BJ (cell line): ENCODE data around the gene DHFR. TPM values are rescaled to one million over a fixed set of nuclear protein-coding genes. Genes with fewer than 3 reads are reported as not detected.

Experiments
- CTCF ChIA-PET: fragments of 350-600 bp; formaldehyde crosslinking; extraction: SDS; loops from one replicate; lab custom pipeline; 2021; ENCODE audit warnings: antibody characterized with exemption, inconsistent platforms; lab: Yijun Ruan, JAX
- POLR2A ChIA-PET: fragments of 300-600 bp; sonication (Branson Sonifier 250); formaldehyde crosslinking; extraction: SDS; loops from one replicate; lab custom pipeline; 2021; ENCODE audit warnings: antibody characterized with exemption; lab: Charles Lee
- DNase-seq: peaks from one replicate; pipeline ENCODE4 v3.0.0-alpha.2; 2011; ENCODE audit warnings: low read depth
- H3K27me3 ChIP-seq: 2 replicates; pipeline ENCODE4 v1.6.0; 2011; ENCODE audit warnings: low read length; ENCODE audit not compliant: control insufficient read depth, insufficient read depth
- H3K36me3 ChIP-seq: 2 replicates; pipeline ENCODE4 v1.5.1; 2011; ENCODE audit warnings: low read length; ENCODE audit not compliant: control insufficient read depth, insufficient read depth
- H3K4me3 ChIP-seq: 2 replicates; pipeline ENCODE4 v1.5.1; 2011; ENCODE audit warnings: low read depth, mild to moderate bottlenecking, control low read depth, low read length
- polyA minus RNA-seq: library from RNA; depleted of rRNA, polyadenylated mRNA; stranded (reverse); fragments of >200 nt; gene quantifications from 2 replicates; pipeline ENCODE4 v1.2.3, GENCODE V29; 2011; rRNA and poly(A)+ RNA removed
- polyA plus RNA-seq: library from polyadenylated mRNA; depleted of rRNA; stranded (reverse); fragments of >200 nt; gene quantifications from 2 replicates; pipeline ENCODE4 v1.2.3, GENCODE V29; 2011; rRNA removed
- TF ChIP-seq, protein P1 (sequence below): IDR thresholded peaks from 2 replicates; pipeline ENCODE4 v1.5.1; 2011; ENCODE audit warnings: low read depth, mild to moderate bottlenecking, control low read depth, inconsistent platforms, low read length, moderate library complexity; ENCODE audit not compliant: insufficient read depth

The DHFR gene
- polyA plus RNA-seq (15.7 and 20.4 TPM in 2 replicates), polyA minus RNA-seq (8.1 and 10.9 TPM in 2 replicates)

DNA sequence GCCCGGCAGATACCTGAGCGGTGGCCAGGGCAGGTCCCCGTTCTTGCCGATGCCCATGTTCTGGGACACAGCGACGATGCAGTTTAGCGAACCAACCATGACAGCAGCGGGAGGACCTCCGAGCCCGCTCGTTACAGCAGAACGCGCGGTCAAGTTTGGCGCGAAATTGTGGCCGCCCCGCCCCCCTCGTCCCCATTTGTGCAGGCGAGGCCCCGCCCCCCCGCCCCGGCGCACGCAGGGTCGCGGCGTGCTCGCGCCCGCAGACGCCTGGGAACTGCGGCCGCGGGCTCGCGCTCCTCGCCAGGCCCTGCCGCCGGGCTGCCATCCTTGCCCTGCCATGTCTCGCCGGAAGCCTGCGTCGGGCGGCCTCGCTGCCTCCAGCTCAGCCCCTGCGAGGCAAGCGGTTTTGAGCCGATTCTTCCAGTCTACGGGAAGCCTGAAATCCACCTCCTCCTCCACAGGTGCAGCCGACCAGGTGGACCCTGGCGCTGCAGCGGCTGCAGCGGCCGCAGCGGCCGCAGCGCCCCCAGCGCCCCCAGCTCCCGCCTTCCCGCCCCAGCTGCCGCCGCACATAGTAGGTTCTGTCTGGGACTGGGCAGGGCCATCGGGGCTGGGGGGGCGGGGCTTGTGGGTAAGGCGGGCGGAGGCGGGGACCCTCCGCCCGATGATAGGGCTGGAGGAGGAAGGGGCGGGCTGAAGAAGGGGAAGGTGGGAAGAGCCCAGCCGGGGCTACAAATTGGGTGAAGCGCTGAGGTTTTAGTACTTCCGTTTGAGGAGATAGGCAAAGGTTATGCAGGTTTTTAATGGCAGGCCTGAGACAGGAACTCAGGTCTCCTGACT, at the start of gene DHFR, which contains the start of gene MSH3:
TSS of gene DHFR (minus strand) at position 593 of the 840 bp plus-strand sequence. CDS start at position 99, 494 bp downstream.
TSS of gene MSH3 (plus strand) at position 262 of the 840 bp plus-strand sequence. CDS start at position 338, 76 bp downstream.
- peaks cover 2% of the 10 kb centered on the region; the same call in 1 of the 2 replicates for H3K36me3 ChIP-seq
- peak within 1 kb of the TSS; percentile 73 for H3K4me3 ChIP-seq
- peak; percentile 52 for DNase-seq
- H3K27me3 ChIP-seq, result no peaks in the 10 kb centered on the region
- TF ChIP-seq, protein P1, sequence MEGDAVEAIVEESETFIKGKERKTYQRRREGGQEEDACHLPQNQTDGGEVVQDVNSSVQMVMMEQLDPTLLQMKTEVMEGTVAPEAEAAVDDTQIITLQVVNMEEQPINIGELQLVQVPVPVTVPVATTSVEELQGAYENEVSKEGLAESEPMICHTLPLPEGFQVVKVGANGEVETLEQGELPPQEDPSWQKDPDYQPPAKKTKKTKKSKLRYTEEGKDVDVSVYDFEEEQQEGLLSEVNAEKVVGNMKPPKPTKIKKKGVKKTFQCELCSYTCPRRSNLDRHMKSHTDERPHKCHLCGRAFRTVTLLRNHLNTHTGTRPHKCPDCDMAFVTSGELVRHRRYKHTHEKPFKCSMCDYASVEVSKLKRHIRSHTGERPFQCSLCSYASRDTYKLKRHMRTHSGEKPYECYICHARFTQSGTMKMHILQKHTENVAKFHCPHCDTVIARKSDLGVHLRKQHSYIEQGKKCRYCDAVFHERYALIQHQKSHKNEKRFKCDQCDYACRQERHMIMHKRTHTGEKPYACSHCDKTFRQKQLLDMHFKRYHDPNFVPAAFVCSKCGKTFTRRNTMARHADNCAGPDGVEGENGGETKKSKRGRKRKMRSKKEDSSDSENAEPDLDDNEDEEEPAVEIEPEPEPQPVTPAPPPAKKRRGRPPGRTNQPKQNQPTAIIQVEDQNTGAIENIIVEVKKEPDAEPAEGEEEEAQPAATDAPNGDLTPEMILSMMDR, result peak; percentile 5; the same call in 1 of the 2 replicates
- CTCF ChIA-PET, result interaction anchor here (0.6 kb wide), 1 partner anchor 92 kb away, joined by 3 read pairs; no protein-coding TSS in a partner anchor
- POLR2A ChIA-PET, result no interaction called here

DNA sequence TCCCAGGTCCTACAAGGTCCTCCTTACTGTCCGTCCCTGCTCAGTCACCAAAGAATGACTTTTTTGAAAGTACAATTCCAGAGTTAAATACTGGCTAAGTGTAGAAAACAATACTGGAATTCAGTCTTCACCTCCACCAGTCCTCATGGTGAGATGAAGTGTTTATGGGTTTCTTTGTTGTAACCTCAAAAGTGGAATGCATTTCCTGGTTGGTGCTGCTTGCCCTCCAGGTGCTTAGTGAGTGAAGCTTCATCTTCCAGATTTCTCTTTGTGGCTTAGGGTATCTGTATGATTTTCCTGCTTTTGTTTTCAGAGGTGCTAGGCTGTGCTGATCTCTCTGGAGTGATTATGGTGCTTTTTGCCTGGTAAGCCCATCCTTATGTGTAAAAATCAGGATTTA, 49.4 kb upstream of the DHFR start:
- CTCF ChIA-PET, result interaction anchor here (1.1 kb wide), 1 partner anchor 461 kb away, joined by 4 read pairs; no protein-coding TSS in a partner anchor
- DNase-seq, result no peak
- no peaks in the 10 kb centered on the region for H3K27me3 ChIP-seq
- H3K4me3 ChIP-seq, result no peak overlapping the region
- POLR2A ChIA-PET, result no interaction called here
- TF ChIP-seq, protein P1, result no peak
- H3K36me3 ChIP-seq, result no peaks in the 10 kb centered on the region

DNA sequence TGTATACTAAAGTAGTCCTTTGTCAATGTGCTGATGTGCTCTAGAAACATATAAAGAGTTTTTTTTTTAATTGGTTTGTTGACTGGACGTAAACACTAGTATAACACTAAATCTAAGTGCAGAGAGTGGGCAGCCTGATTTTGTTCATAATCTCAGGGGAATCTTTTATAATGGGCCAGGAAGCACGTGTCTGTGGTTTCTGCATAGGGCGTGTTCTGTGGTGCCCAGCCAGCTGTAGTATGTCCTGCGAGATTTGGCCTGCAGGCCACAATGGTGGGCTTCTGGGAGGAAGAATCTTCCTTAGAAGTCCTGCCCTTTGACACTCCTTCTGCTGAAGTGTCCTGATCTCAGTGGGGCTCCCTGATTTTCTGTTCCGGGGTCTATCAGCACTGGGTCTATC, 49.0 kb upstream of the DHFR start:
- CTCF ChIA-PET, result no interaction called here
- POLR2A ChIA-PET, result no interaction called here
- DNase-seq, result no peak
- no peaks in the 10 kb centered on the region for H3K36me3 ChIP-seq
- TF ChIP-seq, protein P1, result no peak
- H3K4me3 ChIP-seq, result no peak overlapping the region
- H3K27me3 ChIP-seq, result no peaks in the 10 kb centered on the region

DNA sequence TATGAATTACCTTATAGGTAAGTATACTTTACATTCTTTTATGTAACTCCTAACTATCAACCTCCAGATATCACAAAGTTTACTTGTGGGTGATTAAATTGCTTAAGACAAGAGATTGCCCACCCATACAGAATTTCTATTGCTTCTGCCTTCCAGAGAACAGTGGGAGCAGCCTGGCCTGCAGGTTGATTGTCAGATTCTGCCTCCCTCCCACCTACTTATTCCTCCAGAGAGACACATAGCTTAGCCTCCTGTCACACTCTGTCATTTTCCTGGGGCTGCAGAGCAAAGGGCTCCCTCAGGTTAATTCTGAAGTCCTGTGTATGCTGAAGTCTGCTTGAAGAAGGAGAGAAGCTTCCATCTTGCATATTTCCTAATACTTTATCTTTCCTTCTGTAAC, 48.5 kb upstream of the DHFR start:
- no peak for DNase-seq
- TF ChIP-seq, protein P1, result no peak
- ChIA-PET CTCF (no interaction called here), POLR2A (no interaction called here)
- Histone ChIP-seq H3K27me3 (no peaks in the 10 kb centered on the region), H3K36me3 (no peaks in the 10 kb centered on the region), H3K4me3 (no peak overlapping the region)

DNA sequence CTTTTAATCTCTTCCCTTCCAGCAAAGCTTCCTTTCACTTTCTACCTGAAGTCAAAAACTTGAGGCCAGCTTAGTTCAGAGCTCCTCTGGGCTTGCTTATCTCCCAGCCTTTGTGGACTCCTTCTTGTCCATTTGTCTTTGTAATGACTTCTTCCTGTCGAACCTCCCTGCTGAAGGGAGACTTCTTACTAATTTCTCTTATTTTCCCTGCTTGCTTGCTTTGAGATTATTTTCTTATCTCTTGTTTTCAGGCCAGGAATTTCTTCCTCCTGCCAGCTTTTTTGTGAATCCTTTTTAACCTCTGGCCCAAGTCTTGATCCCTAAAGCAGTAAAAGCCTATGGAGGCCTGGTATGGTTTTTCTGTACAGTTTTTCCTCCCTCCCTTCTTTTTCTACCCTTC, 46.8 kb upstream of the DHFR start:
- TF ChIP-seq, protein P1, result no peak
- H3K27me3 ChIP-seq, result no peaks in the 10 kb centered on the region
- H3K4me3 ChIP-seq, result no peak overlapping the region
- ChIA-PET POLR2A (interaction anchor here (0.6 kb wide), 2 partner anchors 10 to 526 kb away, joined by 3 to 4 read pairs; no protein-coding TSS in a partner anchor), CTCF (no interaction called here)
- DNase-seq, result no peak
- H3K36me3 ChIP-seq, result no peaks in the 10 kb centered on the region
